Mammary epithelial cell (primary cell): ENCODE measurements around the gene S100A14.

ENCODE experiments used
- CTCF ChIP-seq, 2 donors: IDR thresholded peaks in 1 of 2; conservative IDR thresholded peaks in 1 of 2; 2 replicates each; pipeline ENCODE4 v1.5.1; 2011 to 2012; ENCODE audit warnings: inconsistent platforms in 2 of 2, low read length in 2 of 2, mild to moderate bottlenecking in 2 of 2, control low read depth in 1 of 2, low read depth in 1 of 2; ENCODE audit not compliant: insufficient read depth in 1 of 2; ENCODE audit errors: extremely low read depth in 1 of 2
- EZH2 ChIP-seq: IDR thresholded peaks from 2 replicates; pipeline ENCODE4 v1.6.1; 2012; ENCODE audit warnings: low read length, inconsistent platforms, borderline replicate concordance

DNA sequence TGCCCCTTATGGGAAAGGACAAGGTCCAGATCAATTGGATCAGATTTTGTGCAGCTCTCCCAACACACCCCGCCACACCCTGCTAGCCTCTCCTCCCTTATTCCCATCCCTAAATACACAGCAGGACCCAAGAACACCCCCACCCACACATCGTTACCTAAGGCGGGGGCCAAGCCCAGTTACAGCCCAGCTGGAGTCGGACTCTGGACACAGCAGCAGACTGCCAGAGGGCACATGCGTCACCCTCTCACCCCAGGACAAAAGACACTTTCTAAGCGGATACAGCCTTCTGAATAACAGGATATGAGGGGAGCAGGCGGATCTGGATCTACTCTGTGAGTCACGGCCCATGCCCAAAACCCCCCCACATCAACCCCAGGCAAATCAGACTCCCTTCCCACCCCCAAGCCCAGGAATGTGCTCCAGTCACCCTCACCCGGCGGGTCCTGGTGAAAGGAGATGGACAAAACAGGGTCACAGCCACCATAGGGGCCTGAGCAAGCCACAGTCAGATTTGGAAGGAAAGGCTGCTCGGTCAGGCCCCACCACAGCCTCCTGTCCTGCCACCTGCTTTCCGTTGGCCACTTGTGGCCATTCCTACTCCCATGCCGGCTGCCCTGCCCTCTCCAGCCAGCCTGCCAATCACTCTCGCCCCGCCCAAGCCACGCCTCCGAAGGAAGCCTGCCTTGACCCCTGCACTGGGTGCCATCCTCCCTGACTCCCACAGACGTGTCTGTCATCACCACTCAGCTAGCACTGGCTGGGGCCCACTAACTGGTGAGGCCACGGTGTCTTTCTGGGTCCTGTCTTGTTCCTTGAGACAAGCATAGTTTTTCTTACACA, 7.2 kb downstream of the S100A14 start:
- TF ChIP-seq CTCF (conservative IDR thresholded peaks at IDR 0.05 in 1 of 2, IDR thresholded peaks at IDR 0.05 in 1 of 2; ENCODE audit: extremely low read depth in 1 of 2, insufficient read depth in 1 of 2, low read depth in 1 of 2, low read length in 2 of 2) (no peak), EZH2 (no peak)
